ENCODE data around the gene TEC.
"Not testable (repeated sequence)": the region's sequence is repeated elsewhere in the genome, so short reads cannot be mapped to it uniquely, and the experiment has no call there.

Gene TEC

GRCh38 chr4:48242511-48243195, 27.0 kb downstream of the TEC start:
- no peak for DNase-seq (ENCODE audit: low read depth in 2 of 2)

- no peak for DNase-seq (ENCODE audit: low read depth in 2 of 2)
Measured at GRCh38 chr4:48241731-48242130, 27.9 kb downstream of the TEC start.

- no peak for DNase-seq (ENCODE audit: low read depth in 2 of 2)
Measured at GRCh38 chr4:48237996-48238645, 31.5 kb downstream of the TEC start.

DNA sequence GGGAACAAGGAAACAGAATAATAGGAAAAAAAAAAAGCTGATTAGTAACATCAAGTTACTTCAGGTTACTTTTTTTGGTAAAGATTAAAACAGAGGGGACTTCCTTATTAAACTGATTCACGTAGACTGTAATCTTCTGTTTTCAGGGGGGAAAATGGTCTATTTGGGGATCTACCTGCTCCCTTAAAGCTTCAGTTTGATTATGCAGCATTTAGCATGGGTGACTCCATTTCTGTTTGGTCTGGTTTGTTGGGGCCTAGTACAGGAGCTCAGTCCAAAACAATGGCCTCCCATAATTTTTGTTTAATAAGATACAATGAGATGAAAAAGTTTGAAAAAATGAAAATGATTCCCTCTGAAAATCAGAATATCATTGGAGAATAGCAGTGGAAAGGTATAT, 34.6 kb downstream of the TEC start:
- DNase-seq (ENCODE audit: low read depth in 2 of 2) = no peak

DNA sequence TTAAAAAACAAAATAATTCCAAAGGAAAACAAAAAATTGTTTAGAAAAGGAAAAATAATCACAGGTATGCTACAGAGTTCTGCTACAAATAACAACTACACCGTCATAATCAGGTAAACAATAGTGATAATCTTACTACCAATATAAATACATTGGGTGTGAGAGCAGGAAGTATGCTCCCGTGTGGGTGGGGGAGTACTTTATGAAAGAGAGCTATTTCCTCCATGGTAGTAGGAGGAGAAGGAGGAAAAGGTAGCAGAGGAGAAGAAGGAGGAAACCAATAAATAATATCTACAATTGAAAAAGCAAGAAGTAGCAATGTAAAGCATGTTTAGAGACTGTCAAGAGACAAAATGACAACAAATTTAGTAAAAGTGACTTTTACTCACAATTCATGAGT, 35.1 kb downstream of the TEC start:
- DNase-seq (ENCODE audit: low read depth in 2 of 2) = no peak

GRCh38 chr4:48228949-48229348, 40.7 kb downstream of the TEC start:
- no peak for DNase-seq (ENCODE audit: low read depth in 2 of 2)

DNA sequence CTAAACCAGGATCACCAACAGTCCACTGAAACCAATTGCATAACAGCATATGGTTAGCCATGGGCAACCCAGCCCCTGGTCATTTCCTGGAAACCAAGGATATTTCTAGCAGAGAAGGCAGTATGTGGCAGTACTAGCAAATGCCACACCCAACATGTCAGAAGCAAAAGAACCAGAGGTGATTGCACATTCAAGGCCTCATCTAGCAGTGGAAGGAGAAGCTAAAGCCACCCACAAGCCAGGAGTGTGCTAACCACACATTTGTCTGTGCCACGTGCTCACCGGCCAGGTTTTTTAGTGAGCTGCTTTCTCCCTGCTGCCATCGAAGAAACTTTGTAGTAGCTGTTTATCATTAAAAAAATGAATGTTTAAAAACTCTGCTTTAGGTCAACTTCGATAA, 42.0 kb downstream of the TEC start:
- no peak for DNase-seq (ENCODE audit: low read depth in 2 of 2)

GRCh38 chr4:48226199-48226598, 43.4 kb downstream of the TEC start:
- no peak for DNase-seq (ENCODE audit: low read depth in 2 of 2)

DNA sequence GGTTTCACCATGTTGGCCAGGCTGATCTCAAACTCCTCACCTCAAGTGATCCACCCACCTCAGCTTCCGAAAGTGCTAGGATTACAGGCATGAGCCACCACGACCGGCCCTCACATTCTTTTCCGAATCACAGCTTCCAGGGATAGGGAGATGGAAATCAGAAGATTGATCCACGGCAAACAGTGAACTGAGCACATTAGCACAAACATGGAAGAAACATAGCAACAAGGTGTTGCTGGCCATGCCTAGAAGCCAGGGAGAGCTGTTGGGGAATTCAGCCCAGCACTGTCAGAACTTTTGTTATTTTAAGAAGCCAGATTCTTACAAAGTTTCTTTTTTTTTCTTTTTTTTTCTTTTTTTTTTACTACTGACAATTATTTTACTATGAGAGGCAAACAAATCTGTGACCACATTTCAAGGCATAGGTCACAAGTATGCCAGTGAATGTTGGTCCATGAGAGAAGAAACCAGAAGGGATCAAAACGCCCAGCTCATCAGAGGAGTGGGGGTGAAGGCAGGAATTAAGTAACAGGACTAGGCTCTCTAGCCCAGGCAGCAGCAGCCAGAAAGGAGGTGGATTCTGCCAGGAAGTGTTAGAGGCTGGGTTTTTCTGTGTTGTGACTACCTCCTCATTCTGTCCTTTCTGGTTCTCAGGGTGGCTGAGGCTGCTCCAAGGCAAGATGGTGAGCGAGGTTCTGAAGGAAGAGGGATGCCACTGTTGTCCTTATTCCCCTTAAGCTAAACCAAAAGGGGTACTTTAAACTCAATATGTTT, 44.1 kb downstream of the TEC start:
- no peak for DNase-seq (ENCODE audit: low read depth in 2 of 2)

GRCh38 chr4:48224606-48225005, 45.0 kb downstream of the TEC start:
- no peak for DNase-seq (ENCODE audit: low read depth in 2 of 2)

DNA sequence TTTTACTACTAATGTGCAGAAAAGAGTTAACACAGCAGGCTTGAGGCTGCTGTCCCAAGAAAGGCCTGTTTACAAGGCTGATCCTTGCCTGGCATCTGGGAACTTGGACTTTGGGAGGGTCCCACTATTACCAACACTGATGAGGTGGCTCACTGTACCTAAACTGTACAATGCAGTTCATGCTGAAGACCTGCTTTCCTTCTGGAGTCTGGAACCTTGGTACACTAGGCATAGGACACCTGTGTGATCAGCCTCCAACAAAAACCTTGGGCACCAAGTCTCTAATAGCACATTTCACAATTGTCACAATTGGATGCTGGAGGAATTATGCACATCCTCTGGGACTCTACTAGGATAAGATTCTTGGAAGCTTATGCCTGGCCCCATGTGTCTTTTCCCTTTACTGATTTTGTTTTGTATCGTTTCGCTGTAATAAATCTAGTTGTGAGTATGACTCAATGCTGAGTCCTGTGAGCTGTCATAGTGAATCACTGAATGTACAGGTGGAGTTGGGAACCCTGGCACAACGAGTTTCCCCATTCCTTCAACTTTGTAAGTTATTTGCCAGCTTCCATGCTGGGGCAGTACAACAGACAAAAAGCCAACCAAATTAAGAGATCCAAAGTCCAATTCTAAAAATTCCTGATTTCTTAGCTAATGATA, 45.9 kb downstream of the TEC start:
- DNase-seq (ENCODE audit: low read depth in 2 of 2) = no peak

DNA sequence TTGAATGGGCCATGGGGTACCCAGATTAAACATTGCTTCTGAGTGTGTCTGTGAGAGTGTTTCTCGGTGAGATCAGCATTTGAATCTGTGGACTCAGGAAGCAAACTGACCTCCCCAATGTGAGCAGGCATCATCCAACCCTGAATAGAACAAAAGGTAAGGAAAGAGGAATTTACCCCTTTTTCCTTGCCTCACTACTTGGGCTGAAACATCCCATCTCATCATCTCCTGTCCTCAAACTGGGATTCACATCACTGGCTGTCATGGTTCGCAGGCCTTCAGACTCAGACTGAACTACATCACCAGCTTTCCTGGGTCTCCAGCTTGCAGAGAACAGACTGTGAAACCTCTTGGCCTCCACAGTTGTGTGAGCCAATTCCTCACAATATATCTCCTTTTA, 47.1 kb downstream of the TEC start:
- no peak for DNase-seq (ENCODE audit: low read depth in 2 of 2)

DNA sequence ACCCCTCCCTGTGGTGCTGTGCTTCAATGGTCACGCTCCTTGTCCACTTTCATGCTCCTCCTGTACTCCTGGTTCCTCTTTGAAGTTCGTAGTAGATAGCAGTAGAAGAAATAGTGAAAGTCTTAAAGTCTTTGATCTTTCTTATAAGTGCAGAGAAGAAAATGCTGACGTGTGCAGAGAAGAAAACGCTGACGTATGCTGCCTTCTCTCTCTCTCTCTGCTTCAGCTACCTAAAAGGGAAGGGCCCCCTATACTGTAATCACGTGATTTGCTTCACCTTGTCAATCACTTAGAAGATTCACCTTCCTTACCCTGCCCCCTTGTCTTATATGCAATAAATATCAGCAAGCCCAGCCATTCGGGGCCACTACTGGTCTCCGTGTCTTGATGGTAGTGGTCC, 50.2 kb downstream of the TEC start:
- DNase-seq (ENCODE audit: low read depth in 2 of 2) = not testable (repeated sequence)

DNA sequence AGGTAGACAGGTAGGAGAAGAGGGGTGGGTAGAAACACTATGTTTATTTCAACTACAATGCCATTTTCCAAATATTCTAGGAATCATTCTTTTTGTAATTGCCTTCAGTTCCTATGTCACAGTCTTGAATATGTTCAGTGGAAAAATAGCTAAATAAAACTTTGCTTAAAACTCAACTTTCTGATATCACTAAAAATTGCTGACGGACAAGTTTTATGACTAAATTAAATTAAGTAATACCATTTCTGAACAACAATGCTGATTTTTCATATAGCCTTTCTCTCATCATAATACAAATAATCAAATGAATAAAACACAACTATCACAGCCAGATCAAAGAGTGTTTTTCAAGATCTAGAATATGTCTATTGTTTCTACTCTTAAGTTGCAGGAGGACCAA, 53.1 kb downstream of the TEC start:
- no peak for DNase-seq (ENCODE audit: low read depth in 2 of 2)

DNA sequence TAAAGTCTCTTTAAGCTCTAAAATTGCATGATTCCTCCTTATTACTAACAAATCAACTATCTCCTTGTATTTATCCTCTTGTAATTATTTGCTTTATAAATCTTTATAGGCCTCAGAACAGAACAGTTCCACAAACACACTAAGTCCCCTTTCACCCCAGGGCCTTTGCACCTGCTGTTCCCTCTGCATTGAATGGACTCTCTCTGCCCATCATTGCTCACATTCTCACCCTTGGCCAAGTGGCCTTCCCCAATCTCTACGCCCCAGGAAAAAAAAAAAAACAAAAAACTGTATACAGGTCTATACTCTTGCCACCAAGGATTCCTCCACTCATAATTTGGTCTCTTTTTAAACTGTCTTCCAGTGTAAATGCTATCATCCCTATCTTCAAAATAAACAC, 53.7 kb downstream of the TEC start:
- DNase-seq (ENCODE audit: low read depth in 2 of 2) = no peak

- no peak for DNase-seq (ENCODE audit: low read depth in 2 of 2)
Measured at GRCh38 chr4:48212165-48212564, 57.5 kb downstream of the TEC start.

- DNase-seq (ENCODE audit: low read depth in 2 of 2) = no peak
Measured at GRCh38 chr4:48210966-48211328, 58.7 kb downstream of the TEC start.

DNA sequence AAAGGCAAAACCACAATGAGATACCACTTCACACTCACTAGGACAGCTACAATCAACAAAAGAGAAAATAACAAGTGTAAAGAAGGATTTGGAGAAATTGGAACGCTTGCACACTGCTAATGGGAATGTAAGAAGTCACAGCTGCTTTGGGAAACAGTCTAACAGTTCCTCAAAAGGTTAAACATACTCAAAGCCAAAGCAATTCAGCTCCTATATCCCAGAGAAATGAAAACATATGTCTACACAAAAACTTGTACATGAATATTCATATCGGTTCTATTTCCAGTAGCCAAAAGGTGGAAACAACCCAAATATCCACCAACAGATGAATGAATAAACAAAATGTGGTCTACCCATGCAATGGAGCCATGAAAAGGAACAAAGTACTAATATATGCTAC, 64.0 kb downstream of the TEC start:
- DNase-seq (ENCODE audit: low read depth in 2 of 2) = no peak

GRCh38 chr4:48205107-48205506, 64.5 kb downstream of the TEC start:
- DNase-seq (ENCODE audit: low read depth in 2 of 2) = no peak

GRCh38 chr4:48203819-48204218, 65.8 kb downstream of the TEC start:
- no peak for DNase-seq (ENCODE audit: low read depth in 2 of 2)

GRCh38 chr4:48197643-48198237, 71.9 kb downstream of the TEC start:
- no peak for DNase-seq (ENCODE audit: low read depth in 2 of 2)
